H1 (cell line): ENCODE data around the gene CIBAR2. TPM values are rescaled to one million over a fixed set of nuclear protein-coding genes. Genes with fewer than 3 reads are reported as not detected.

Experiments
- CTCF ChIA-PET: fragments of 300-600 bp; sonication (Branson Sonifier 250); formaldehyde crosslinking; loops from one replicate; lab custom pipeline; 2021; ENCODE audit not compliant: partially characterized antibody; lab: Charles Lee
- POLR2A ChIA-PET: fragments of 300-600 bp; sonication (Branson Sonifier 250); formaldehyde crosslinking; loops from one replicate; lab custom pipeline; 2021; ENCODE audit warnings: inconsistent platforms; ENCODE audit not compliant: partially characterized antibody; lab: Charles Lee
- DNase-seq, 2 experiments: peaks; one replicate each; pipeline versions ENCODE4 v3.0.0 to v3.0.0-alpha.2; 2010 to 2022; ENCODE audit warnings: low spot score in 2 of 2, low read depth in 1 of 2, mixed read lengths in 1 of 2
- FAIRE-seq: peaks from 2 replicates; lab custom pipeline; 2011; peaks lifted over from hg19 to GRCh38; lab: Jason Lieb, UNC
- H2AFZ ChIP-seq: 2 replicates; pipeline ENCODE4 v1.8.1; 2012; ENCODE audit warnings: low read length, inconsistent platforms
- H2AK5ac ChIP-seq: 2 replicates; pipeline ENCODE4 v1.6.1; 2013; ENCODE audit warnings: low read depth, low read length
- H2BK120ac ChIP-seq: replicated peaks from 2 replicates; pipeline ENCODE3; 2013; ENCODE audit warnings: low read depth, low read length, inconsistent platforms
- H2BK12ac ChIP-seq: 2 replicates; pipeline ENCODE4 v1.6.1; 2013; ENCODE audit warnings: low read depth, low read length
- H2BK15ac ChIP-seq: 2 replicates; pipeline ENCODE4 v1.6.1; 2013; ENCODE audit warnings: low read length
- H2BK20ac ChIP-seq: 2 replicates; pipeline ENCODE4 v1.6.1; 2013; ENCODE audit warnings: low read length
- H2BK5ac ChIP-seq: 2 replicates; pipeline ENCODE4 v1.6.1; 2013; ENCODE audit warnings: low read depth, low read length
- H3K14ac ChIP-seq: 2 replicates; pipeline ENCODE4 v1.6.1; 2013; ENCODE audit warnings: inconsistent platforms; ENCODE audit not compliant: insufficient read length
- H3K18ac ChIP-seq: 2 replicates; pipeline ENCODE4 v1.6.1; 2013; ENCODE audit warnings: low read length; ENCODE audit errors: extremely low read depth
- H3K23ac ChIP-seq: 2 replicates; pipeline ENCODE4 v1.6.1; 2013; ENCODE audit warnings: inconsistent platforms; ENCODE audit not compliant: insufficient read length
- H3K23me2 ChIP-seq: 2 replicates; pipeline ENCODE4 v1.6.1; 2013; ENCODE audit warnings: low read depth, low read length
- H3K27ac ChIP-seq: 2 replicates; pipeline ENCODE4 v1.6.1; 2011; ENCODE audit warnings: low read depth, low read length, inconsistent platforms
- H3K27me3 ChIP-seq, 4 experiments: replicated peaks in 1 of 4; 1 replicate in 1 of 4; 2 replicates in 3 of 4; pipeline versions ENCODE4 v1.6.1 to v1.8.1; 2011 to 2013; ENCODE audit warnings: low read length in 3 of 4, mild to moderate bottlenecking in 3 of 4, inconsistent platforms in 2 of 4, mixed read lengths in 2 of 4, moderate library complexity in 1 of 4; ENCODE audit not compliant: control insufficient read depth in 3 of 4, insufficient read depth in 3 of 4; ENCODE audit errors: extremely low read depth in 1 of 4
- H3K36me3 ChIP-seq, 4 experiments: 2 replicates each; pipeline versions ENCODE4 v1.6.1 to v1.8.1; 2011 to 2013; ENCODE audit warnings: mild to moderate bottlenecking in 4 of 4, low read length in 3 of 4, moderate library complexity in 2 of 4, control low read depth in 1 of 4, inconsistent platforms in 1 of 4; ENCODE audit not compliant: insufficient read depth in 4 of 4, control insufficient read depth in 2 of 4
- H3K4ac ChIP-seq: replicated peaks from 2 replicates; pipeline ENCODE3; 2013; ENCODE audit warnings: low read length, low read depth, mixed read lengths, inconsistent platforms; ENCODE audit not compliant: insufficient read length
- H3K4me1 ChIP-seq, 4 experiments: replicated peaks in 1 of 4; 1 replicate in 1 of 4; 2 replicates in 3 of 4; pipeline versions ENCODE4 v1.6.1 to v1.8.1; 2011 to 2013; ENCODE audit warnings: low read length in 3 of 4, inconsistent platforms in 2 of 4, mixed read lengths in 1 of 4; ENCODE audit not compliant: insufficient read depth in 4 of 4, control insufficient read depth in 3 of 4
- H3K4me2 ChIP-seq, 2 experiments: 2 replicates each; pipeline versions ENCODE4 v1.6.1 to v1.8.1; 2011 to 2013; ENCODE audit warnings: low read depth in 2 of 2, low read length in 2 of 2, control low read depth in 1 of 2, inconsistent platforms in 1 of 2, mild to moderate bottlenecking in 1 of 2; ENCODE audit not compliant: insufficient read depth in 1 of 2
- H3K4me3 ChIP-seq, 4 experiments: fragments of 200-600, 300-600 bp in 1 of 4; sonication (generic), shearing (Covaris generic), sonication (Bioruptor Twin) in 1 of 4; 2 replicates each; pipeline versions ENCODE4 v1.5.1 to v1.8.1; 2011 to 2016; ENCODE audit warnings: low read length in 4 of 4, low read depth in 3 of 4, control low read depth in 2 of 4, inconsistent platforms in 2 of 4, mild to moderate bottlenecking in 2 of 4, mixed read lengths in 1 of 4, moderate library complexity in 1 of 4; ENCODE audit not compliant: insufficient read depth in 2 of 4; ENCODE audit errors: extremely low read depth in 1 of 4
- H3K56ac ChIP-seq: replicated peaks from 2 replicates; pipeline ENCODE3; 2013; ENCODE audit warnings: low read depth, mild to moderate bottlenecking, mixed read lengths, low read length, inconsistent platforms; ENCODE audit not compliant: insufficient read length
- H3K79me1 ChIP-seq: 2 replicates; pipeline ENCODE4 v1.6.1; 2013; ENCODE audit warnings: low read depth, low read length, control low read depth
- H3K79me2 ChIP-seq, 2 experiments: 2 replicates each; pipeline versions ENCODE4 v1.6.1 to v1.8.1; 2012 to 2013; ENCODE audit warnings: low read length in 2 of 2, mild to moderate bottlenecking in 2 of 2, inconsistent platforms in 1 of 2; ENCODE audit not compliant: insufficient read depth in 2 of 2, control insufficient read depth in 1 of 2
- H3K9ac ChIP-seq, 4 experiments: replicated peaks in 1 of 4; 1 replicate in 1 of 4; 2 replicates in 3 of 4; pipeline versions ENCODE4 v1.6.1 to v1.8.1; 2011 to 2013; ENCODE audit warnings: low read depth in 3 of 4, low read length in 3 of 4, control low read depth in 2 of 4, mild to moderate bottlenecking in 2 of 4, moderate library complexity in 2 of 4, inconsistent platforms in 1 of 4; ENCODE audit errors: extremely low read depth in 1 of 4
- H3K9me3 ChIP-seq, 2 experiments: 2 replicates each; pipeline versions ENCODE4 v1.6.1 to v1.8.1; 2012 to 2013; ENCODE audit warnings: mild to moderate bottlenecking in 2 of 2, moderate library complexity in 2 of 2, control low read depth in 1 of 2, inconsistent platforms in 1 of 2, low read depth in 1 of 2, low read length in 1 of 2, mixed read lengths in 1 of 2; ENCODE audit not compliant: insufficient read depth in 2 of 2
- H4K20me1 ChIP-seq, 2 experiments: replicated peaks in 1 of 2; 2 replicates each; pipeline versions ENCODE3 to v1.8.1; 2011 to 2013; ENCODE audit warnings: inconsistent platforms in 2 of 2, low read length in 2 of 2, mild to moderate bottlenecking in 1 of 2; ENCODE audit not compliant: insufficient read depth in 2 of 2, control insufficient read depth in 1 of 2
- H4K5ac ChIP-seq: 2 replicates; pipeline ENCODE4 v1.6.1; 2013; ENCODE audit warnings: low read length, low read depth, mixed read lengths, inconsistent platforms; ENCODE audit not compliant: insufficient read length
- H4K8ac ChIP-seq: 2 replicates; pipeline ENCODE4 v1.8.0; 2013; ENCODE audit warnings: mild to moderate bottlenecking, moderate library complexity, low read length, inconsistent platforms; ENCODE audit not compliant: insufficient read depth; ENCODE audit errors: extremely low read depth
- H4K91ac ChIP-seq: replicated peaks from 2 replicates; pipeline ENCODE3; 2013; ENCODE audit warnings: low read length, mixed read lengths, inconsistent platforms; ENCODE audit not compliant: insufficient read length
- CEBPB ChIP-seq: IDR thresholded peaks from 2 replicates; pipeline ENCODE4 v1.6.1; 2012; ENCODE audit warnings: low read depth, low read length
- CTCF ChIP-seq, 3 experiments: IDR thresholded peaks; 1 replicate in 2 of 3; 2 replicates in 1 of 3; pipeline versions ENCODE4 v1.5.1 to v1.6.1; 2011; ENCODE audit warnings: low read length in 3 of 3, mild to moderate bottlenecking in 3 of 3, inconsistent platforms in 2 of 3, low read depth in 1 of 3, moderate library complexity in 1 of 3; ENCODE audit not compliant: insufficient read depth in 1 of 3; ENCODE audit errors: control extremely low read depth in 1 of 3
- GABPA ChIP-seq: IDR thresholded peaks from 2 replicates; pipeline ENCODE4 v1.6.1; 2011; ENCODE audit warnings: mild to moderate bottlenecking, low read length, moderate library complexity, borderline replicate concordance; ENCODE audit not compliant: insufficient read depth
- RAD21 ChIP-seq, 2 experiments: IDR thresholded peaks in 1 of 2; conservative IDR thresholded peaks in 1 of 2; 2 replicates each; pipeline ENCODE4 v1.6.1; 2011; ENCODE audit warnings: low read depth in 2 of 2, low read length in 2 of 2, improper control_type of control experiment in 1 of 2, inconsistent platforms in 1 of 2, mild to moderate bottlenecking in 1 of 2, moderate library complexity in 1 of 2
- WGBS, 2 experiments: shearing (Covaris generic) in 1 of 2; methylation state at CpG; one replicate each; pipeline versions ENCODE4 v1.1.6 to v1.1.7; 2013 to 2015; ENCODE audit warnings: low lambda C conversion rate in 2 of 2, mixed read lengths in 2 of 2, inconsistent platforms in 1 of 2, low coverage in 1 of 2, missing lambda C conversion rate in 1 of 2; ENCODE audit not compliant: insufficient replicate concordance in 2 of 2, insufficient coverage in 1 of 2, insufficient read length in 1 of 2; ENCODE audit errors: extremely low coverage in 1 of 2, missing lambda C conversion rate in 1 of 2; 5-methylcytosine and 5-hydroxymethylcytosine counted together
- polyA plus RNA-seq, 7 experiments: library from polyadenylated mRNA; depleted of rRNA in 3 of 7; stranded (reverse) in 5 of 7; unstranded in 2 of 7; fragments of >200 nt in 5 of 7; fragments of 200-250 nt in 2 of 7; gene quantifications; 1 replicate in 5 of 7; 2 replicates in 1 of 7; 4 replicates in 1 of 7; pipeline versions ENCODE4 v1.2.1 to v1.2.3, GENCODE V29; 2011 to 2013; ENCODE audit warnings: missing spikeins in 2 of 7, mixed read lengths in 2 of 7
- total RNA-seq: library from RNA; stranded (reverse); fragmentation: NEBNext Ultra II Directional; extraction: Animal tissue kit (Norgen Biotek cat#: 25700); gene quantifications from 2 replicates; pipeline ENCODE4 v1.2.1, GENCODE V29; 2021

Gene CIBAR2
- total and polyA plus RNA-seq, 2 of the 8 experiments (the other 6 are each of a cell fraction or from before 2014, with no cell fraction given), result 0.18 TPM; not detected in 1

- Histone ChIP-seq H3K9ac (no peak overlapping the region), H3K27me3 (no peaks in the 10 kb centered on the region), H3K9me3 (no peaks in the 10 kb centered on the region), H3K4me1 (peaks cover under 1 to 10% (median 5%) of the 10 kb centered on the region in 4 experiments; a peak in 6 of 7 replicates), H2AFZ (no peak overlapping the region), H2BK12ac (no peak overlapping the region), H3K79me2 (no peaks in the 10 kb centered on the region), H2BK120ac (no peak overlapping the region), H2BK15ac (peak overlapping the region; percentile 46; the same call in 1 of the 2 replicates), H3K4me3 (no peak overlapping the region), H2BK5ac (no peak overlapping the region), H3K23ac (no peak overlapping the region), H3K56ac (no peak overlapping the region), H4K5ac (no peak overlapping the region), H3K23me2 (no peaks in the 10 kb centered on the region; the same call in 1 of the 2 replicates), H3K4me2 (no peak overlapping the region), H3K36me3 (no peaks in the 10 kb centered on the region), H2BK20ac (no peak overlapping the region), H4K91ac (no peak overlapping the region), H3K79me1 (no peaks in the 10 kb centered on the region), H4K8ac (no peak overlapping the region), H2AK5ac (no peak overlapping the region), H4K20me1 (no peaks in the 10 kb centered on the region), H3K4ac (no peak overlapping the region), H3K27ac (no peak overlapping the region), H3K18ac (no peak overlapping the region), H3K14ac (no peak overlapping the region)
- 83% methylated on average over 9 of the region's 9 CpGs; no CpG with 5 or more reads in 1 of the 2 experiments for WGBS, 2 experiments
- FAIRE-seq, result no peak
- DNase-seq, result no peak
- ChIA-PET CTCF (interaction anchor here (0.6 to 5.8 kb wide), 26 partner anchors 9 to 781 kb away, joined by 3 to 59 read pairs (median 7); no protein-coding TSS in a partner anchor), POLR2A (interaction anchor here (2.4 kb wide), 1 partner anchor 11 kb away, joined by 5 read pairs; no protein-coding TSS in a partner anchor)
- TF ChIP-seq GABPA (0 out of 2 replicates have a peak, but pooled peaks have one; percentile 30), RAD21 (IDR thresholded peaks at IDR 0.05 in 1 of 2, conservative IDR thresholded peaks at IDR 0.05 in 1 of 2; ENCODE audit: low read depth in 2 of 2, low read length in 2 of 2) (peak; percentile 22 to 51; a peak in 3 of 4 replicates), CTCF (IDR thresholded peaks at IDR 0.05; ENCODE audit: control extremely low read depth in 1 of 3, insufficient read depth in 1 of 3, low read depth in 1 of 3, low read length in 3 of 3) (peak; percentile 65 to 74 (median 66)), CEBPB (no peak)
Observed at GRCh38 chr16:85057212-85057889, 54.9 kb downstream of the CIBAR2 start.
